Heart left ventricle (tissue), 13 donors: ENCODE measurements around the gene LFNG.

Experiments
- POLR2A ChIP-seq, 2 donors: fragments of 450-650 bp; IDR thresholded peaks; one replicate each; pipeline ENCODE4 v1.6.1; 2017; ENCODE audit warnings: antibody characterized with exemption in 2 of 2, mild to moderate bottlenecking in 2 of 2, moderate library complexity in 2 of 2
- TF ChIP-seq, protein P1 (sequence below), 12 donors: fragments of 200-600 bp; sonication (generic) in 4 of 12; IDR thresholded peaks; one replicate each; pipeline versions ENCODE4 v1.5.0 to v1.8.0; 2018 to 2022; ENCODE audit warnings: antibody characterized with exemption in 12 of 12, mild to moderate bottlenecking in 5 of 12
- donor health status: ischemic (EF 13 %, LVEDD 7.1; RV severe dilation, severe dysfunction).
- donor health status: DM: no; HTN: yes; CAD: no.
- donor health status: DM: no; HTN: no; CAD: no.
- donor health status: ischemic (EF 25% LVEDD 6.9; RV normal size, moderate dysfunction).
- donor health status: ischemic (EF 25% LVEDD 5.7; RV mildly dilated, moderate dysfunction).
- donor health status: ischemic (EF 35%, LVEDD 5.7; RV mildly dilated, moderate dysfunction).
- donor health status: nonischemic (EF 11% LVEDD 7.7; RV severe dilation, severe dysfunction).
- donor health status: DM: yes; HTN: yes; CAD: no.
- donor health status: PGD.
- donor health status: ischemic (EF 29% LVEDD 5.4; RV normal size, mild dysfunction).
- donor health status: nonischemic (EF 23%, LVEDD 6.1; RV moderate dilation, normal function).

DNA sequence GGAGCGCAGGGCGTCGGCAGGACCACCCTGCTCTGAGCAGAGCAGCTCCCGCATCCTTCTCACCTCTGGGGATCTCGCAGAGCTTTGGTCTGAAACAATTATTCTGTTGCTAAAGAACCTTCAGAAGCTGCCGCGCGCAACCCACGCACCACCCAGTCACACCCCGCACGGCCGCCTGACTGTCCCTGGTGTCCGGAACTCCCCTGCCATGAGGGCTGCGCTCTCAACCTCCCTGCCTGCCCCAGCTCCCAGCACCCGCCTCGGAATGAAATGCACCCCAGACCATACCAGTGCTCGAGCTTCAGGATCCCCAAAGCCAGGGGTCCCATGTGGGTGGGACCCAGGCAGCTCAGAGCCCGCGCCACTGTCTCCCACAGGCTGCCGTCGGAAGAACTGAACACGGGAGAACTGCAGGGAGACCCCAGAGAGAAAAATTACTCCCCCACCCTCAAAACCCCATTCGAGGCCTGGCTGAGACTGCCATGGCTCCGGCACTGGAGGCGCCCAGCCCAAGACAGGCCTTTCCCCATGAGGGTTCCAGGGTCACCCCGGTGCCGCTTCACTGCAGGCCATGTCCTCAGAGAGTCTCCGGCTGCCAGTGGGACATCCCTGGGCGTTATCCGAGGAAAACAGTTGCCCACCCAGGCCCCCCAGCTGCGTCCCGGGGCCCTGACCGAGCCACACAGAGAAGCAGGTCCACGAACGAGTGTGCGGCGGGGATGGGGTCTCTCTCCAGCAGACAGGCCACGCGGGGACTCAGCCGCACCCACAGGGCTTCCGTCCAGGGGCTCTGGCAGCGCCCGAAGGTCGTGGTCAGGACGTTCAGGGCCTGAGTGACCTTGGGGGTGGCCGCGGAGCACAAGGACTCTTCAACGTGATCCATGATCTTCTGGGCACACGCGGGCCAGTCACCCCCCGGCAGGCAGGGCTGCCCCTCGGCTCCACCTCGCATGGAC, 23.6 kb downstream of the LFNG start:
- TF ChIP-seq POLR2A (IDR thresholded peaks at IDR 0.05): no peak
- TF ChIP-seq, protein P1, sequence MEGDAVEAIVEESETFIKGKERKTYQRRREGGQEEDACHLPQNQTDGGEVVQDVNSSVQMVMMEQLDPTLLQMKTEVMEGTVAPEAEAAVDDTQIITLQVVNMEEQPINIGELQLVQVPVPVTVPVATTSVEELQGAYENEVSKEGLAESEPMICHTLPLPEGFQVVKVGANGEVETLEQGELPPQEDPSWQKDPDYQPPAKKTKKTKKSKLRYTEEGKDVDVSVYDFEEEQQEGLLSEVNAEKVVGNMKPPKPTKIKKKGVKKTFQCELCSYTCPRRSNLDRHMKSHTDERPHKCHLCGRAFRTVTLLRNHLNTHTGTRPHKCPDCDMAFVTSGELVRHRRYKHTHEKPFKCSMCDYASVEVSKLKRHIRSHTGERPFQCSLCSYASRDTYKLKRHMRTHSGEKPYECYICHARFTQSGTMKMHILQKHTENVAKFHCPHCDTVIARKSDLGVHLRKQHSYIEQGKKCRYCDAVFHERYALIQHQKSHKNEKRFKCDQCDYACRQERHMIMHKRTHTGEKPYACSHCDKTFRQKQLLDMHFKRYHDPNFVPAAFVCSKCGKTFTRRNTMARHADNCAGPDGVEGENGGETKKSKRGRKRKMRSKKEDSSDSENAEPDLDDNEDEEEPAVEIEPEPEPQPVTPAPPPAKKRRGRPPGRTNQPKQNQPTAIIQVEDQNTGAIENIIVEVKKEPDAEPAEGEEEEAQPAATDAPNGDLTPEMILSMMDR (IDR thresholded peaks at IDR 0.05): no peak
